ENCODE data around the gene BTBD16. TPM values are rescaled to one million over a fixed set of nuclear protein-coding genes. Genes with fewer than 3 reads are reported as not detected.
A peak's percentile ranks its signal among the peaks of the same experiment; 100 is the strongest.

The BTBD16 gene
- total RNA-seq, 4 donors from 2014 or later: 0.42 to 1.2 TPM; not detected in 2

- no peak for TF ChIP-seq POLR2A (IDR thresholded peaks at IDR 0.05)
- Histone ChIP-seq H3K36me3 (peaks cover 0 to 4% (median 0%) of the 10 kb centered on the region in 3 donors), H3K27ac (no peak overlapping the region), H3K4me3 (no peak overlapping the region), H3K9me3 (peaks cover 0 to 25% (median 8%) of the 10 kb centered on the region in 4 donors), H3K4me1 (peaks cover 0 to 4% (median 0%) of the 10 kb centered on the region in 4 donors), H3K27me3 (no peaks in the 10 kb centered on the region)
- WGBS, 2 donors: 47 to 63% methylated on average over 1 of the region's 1 CpG
- DNase-seq (ENCODE audit: low spot score in 2 of 2): no peak
Observed at GRCh38 chr10:122264436-122264835, 6.7 kb upstream of the BTBD16 start.

- H3K27me3 ChIP-seq: no peaks in the 10 kb centered on the region
- H3K9me3 ChIP-seq: peaks cover 0 to 25% (median 8%) of the 10 kb centered on the region in 4 donors
- H3K4me1 ChIP-seq: peaks cover 0 to 4% (median 0%) of the 10 kb centered on the region in 4 donors
- TF ChIP-seq POLR2A (IDR thresholded peaks at IDR 0.05): no peak
- no peak for TF ChIP-seq CTCF (IDR thresholded peaks at IDR 0.05)
- no peak for TF ChIP-seq EP300 (IDR thresholded peaks at IDR 0.05)
- H3K4me3 ChIP-seq: no peak overlapping the region
- no peak overlapping the region for H3K27ac ChIP-seq
- no peak for DNase-seq (ENCODE audit: low spot score in 2 of 2)
- 95 to 97% methylated on average over 8 of the region's 8 CpGs for WGBS, 2 donors
- H3K36me3 ChIP-seq: peaks cover 0 to 9% (median 0%) of the 10 kb centered on the region in 3 donors
Observed at GRCh38 chr10:122264931-122265330, 6.2 kb upstream of the BTBD16 start.

GRCh38 chr10:122265896-122266295 lies 5.2 kb upstream of the BTBD16 start:
- Histone ChIP-seq H3K36me3 (peaks cover 0 to 9% (median 0%) of the 10 kb centered on the region in 3 donors), H3K27ac (no peak overlapping the region), H3K4me3 (no peak overlapping the region), H3K27me3 (no peaks in the 10 kb centered on the region), H3K4me1 (peaks cover 0 to 4% (median 0%) of the 10 kb centered on the region in 4 donors), H3K9me3 (peaks cover 0 to 25% (median 8%) of the 10 kb centered on the region in 4 donors)
- TF ChIP-seq POLR2A (IDR thresholded peaks at IDR 0.05): no peak
- TF ChIP-seq CTCF (IDR thresholded peaks at IDR 0.05): no peak
- TF ChIP-seq EP300 (IDR thresholded peaks at IDR 0.05): no peak
- WGBS, 2 donors: 71 to 81% methylated on average over 6 of the region's 6 CpGs
- DNase-seq (ENCODE audit: low spot score in 2 of 2): no peak

- peaks cover 0 to 7% (median 2%) of the 10 kb centered on the region in 4 donors for H3K9me3 ChIP-seq
- H3K4me3 ChIP-seq: no peak overlapping the region
- H3K27me3 ChIP-seq: no peaks in the 10 kb centered on the region
- peaks cover 0 to 9% (median 0%) of the 10 kb centered on the region in 3 donors for H3K36me3 ChIP-seq
- H3K27ac ChIP-seq: no peak overlapping the region
- no peak for DNase-seq (ENCODE audit: low spot score in 2 of 2)
- H3K4me1 ChIP-seq: peaks cover 0 to 4% (median 0%) of the 10 kb centered on the region in 4 donors
- TF ChIP-seq POLR2A (IDR thresholded peaks at IDR 0.05): no peak
- no peak for TF ChIP-seq EP300 (IDR thresholded peaks at IDR 0.05)
- TF ChIP-seq CTCF (IDR thresholded peaks at IDR 0.05): peak; percentile 70 to 95 (median 81)
- 39 to 48% methylated on average over 13 to 14 of the region's 14 CpGs for WGBS, 2 donors
Observed at GRCh38 chr10:122267849-122268737, 3.0 kb upstream of the BTBD16 start.

GRCh38 chr10:122269059-122269687 lies 1.9 kb upstream of the BTBD16 start:
- Histone ChIP-seq H3K4me1 (peaks cover 0 to 4% (median 0%) of the 10 kb centered on the region in 4 donors), H3K9me3 (no peaks in the 10 kb centered on the region), H3K4me3 (no peak overlapping the region), H3K36me3 (peaks cover 0 to 9% (median 0%) of the 10 kb centered on the region in 3 donors), H3K27ac (no peak overlapping the region), H3K27me3 (no peaks in the 10 kb centered on the region)
- 72 to 88% methylated on average over 10 of the region's 10 CpGs for WGBS, 2 donors
- TF ChIP-seq POLR2A (IDR thresholded peaks at IDR 0.05): no peak
- TF ChIP-seq CTCF (IDR thresholded peaks at IDR 0.05): no peak
- TF ChIP-seq EP300 (IDR thresholded peaks at IDR 0.05): no peak
- DNase-seq (ENCODE audit: low spot score in 2 of 2): no peak

Measured in tibial nerve (tissue), 4 donors.